GM11168 (cell line): Measurements from ENCODE around the gene SLC9A5.

ENCODE experiments used
- in situ Hi-C: fragments of 300-500 bp; cut with MboI; formaldehyde crosslinking; loops from one replicate; pipeline ENCODE4 v1.12.0; 2022; ENCODE audit warnings: low sequenced_read_pairs; ENCODE audit not compliant: unreplicated experiment

SLC9A5 gene

DNA sequence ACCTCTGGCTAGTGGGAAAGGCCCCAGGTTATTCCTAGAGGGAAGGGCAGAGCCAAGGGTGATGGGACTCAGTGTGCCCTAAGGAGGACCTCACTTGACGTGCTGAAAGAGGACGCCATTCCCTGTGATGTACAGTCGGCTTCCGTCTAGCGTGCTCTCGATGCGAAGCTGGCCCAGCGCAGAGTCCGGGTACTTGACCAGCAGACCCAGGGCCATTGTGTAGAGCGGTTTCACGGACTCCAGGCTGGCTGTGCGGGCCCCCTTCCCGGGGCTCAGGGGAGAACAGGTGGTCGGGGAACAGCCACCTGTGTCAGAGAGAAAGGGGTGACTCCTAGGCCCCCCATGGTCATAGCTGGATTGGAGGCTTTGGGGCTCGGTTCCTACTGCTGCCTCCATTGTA, 50.5 kb downstream of the SLC9A5 start:
- in situ Hi-C loops = no loop called here

DNA sequence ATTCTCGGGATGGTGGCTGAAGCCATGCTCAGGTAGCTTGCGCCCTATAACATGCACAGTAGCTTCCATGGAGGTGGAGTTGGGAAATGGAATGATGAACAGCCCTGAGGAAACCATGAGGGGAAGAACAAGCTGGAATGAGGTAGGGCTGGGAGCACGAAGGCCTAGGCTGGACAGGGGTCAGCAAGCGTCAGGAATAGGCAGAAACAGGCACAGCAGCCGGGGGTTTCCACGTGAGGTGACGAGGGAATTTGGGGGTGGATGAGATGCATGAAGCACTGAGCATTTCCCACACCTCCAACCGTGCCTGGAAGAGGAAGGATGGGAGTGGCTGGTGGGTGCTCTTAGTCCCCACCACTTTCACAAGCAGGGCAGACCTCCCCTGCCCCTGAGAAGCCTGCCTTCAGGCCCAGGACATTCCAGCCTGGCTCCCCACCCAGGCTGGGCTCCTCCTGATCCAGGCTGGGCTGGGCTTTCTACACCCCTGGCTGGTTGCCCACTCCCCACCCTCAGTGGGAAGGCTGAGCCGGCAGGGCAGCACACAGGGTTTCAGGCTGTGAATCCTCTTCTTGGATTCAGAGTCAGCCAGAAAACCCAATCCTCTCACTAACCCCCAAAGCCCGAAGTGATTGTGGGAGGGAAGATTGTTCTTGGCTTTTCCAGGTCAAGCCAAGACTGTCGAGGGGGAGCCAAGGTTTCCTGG, 52.5 kb downstream of the SLC9A5 start:
- in situ Hi-C loops = no loop called here

DNA sequence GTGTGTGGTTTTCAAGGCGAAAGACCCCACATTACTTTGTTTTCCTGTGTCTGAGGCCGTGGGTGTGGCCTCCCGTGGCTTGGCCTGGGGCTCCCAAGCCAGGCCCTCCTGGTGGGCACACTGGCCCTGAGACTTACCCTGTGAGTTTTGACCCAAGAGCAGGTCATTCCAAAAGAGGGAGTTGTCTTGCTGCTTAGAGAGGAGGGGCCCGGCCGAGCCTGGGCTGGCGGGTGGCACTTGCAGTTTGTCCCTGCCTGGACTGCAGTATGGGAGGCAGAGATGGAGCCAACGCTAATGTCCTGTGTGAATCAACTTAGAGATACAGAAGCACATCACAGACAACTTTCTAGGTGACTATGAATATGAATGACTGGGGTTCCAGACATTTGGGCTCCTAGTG, 53.3 kb downstream of the SLC9A5 start:
- in situ Hi-C loops = no loop called here

DNA sequence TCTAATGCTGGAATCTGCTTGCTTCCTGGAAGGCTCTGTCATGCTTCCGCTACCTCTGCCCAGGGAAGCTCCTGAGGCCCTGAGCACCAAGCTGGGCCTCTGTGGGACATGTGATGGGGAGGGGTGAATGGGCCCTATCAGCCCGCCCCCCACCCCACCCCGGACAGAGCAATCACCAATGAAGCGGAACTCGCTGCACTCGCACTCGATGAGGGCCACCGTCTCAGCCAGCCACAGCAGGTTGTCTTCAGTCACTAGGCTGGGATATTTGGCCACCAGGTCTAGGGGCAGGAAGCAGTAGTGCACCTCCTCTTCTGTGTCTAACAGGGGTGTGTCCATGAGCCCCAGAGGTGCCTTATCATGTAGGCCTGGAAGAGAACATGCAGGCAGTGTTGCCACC, 54.2 kb downstream of the SLC9A5 start:
- in situ Hi-C loops = no loop called here

DNA sequence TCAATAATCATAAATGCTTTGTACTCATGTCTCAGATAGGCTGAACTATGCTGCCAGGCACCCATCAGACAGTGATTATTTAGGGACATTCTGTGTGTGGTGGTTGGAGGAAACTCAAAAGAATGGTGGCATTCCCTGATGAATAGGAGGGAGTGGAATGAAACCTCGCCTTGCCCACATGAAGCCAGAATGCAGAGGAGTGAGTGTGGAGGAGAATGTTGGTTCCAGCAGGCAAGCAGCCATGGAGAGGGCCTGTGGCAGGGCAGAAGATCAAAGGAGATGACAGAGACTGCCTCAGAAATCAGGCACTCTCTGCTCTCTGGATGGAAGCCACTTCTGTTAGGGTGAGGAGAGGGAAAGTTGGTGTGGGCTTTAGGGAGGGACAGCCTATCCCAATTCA, 55.2 kb downstream of the SLC9A5 start:
- in situ Hi-C loops = no loop called here

DNA sequence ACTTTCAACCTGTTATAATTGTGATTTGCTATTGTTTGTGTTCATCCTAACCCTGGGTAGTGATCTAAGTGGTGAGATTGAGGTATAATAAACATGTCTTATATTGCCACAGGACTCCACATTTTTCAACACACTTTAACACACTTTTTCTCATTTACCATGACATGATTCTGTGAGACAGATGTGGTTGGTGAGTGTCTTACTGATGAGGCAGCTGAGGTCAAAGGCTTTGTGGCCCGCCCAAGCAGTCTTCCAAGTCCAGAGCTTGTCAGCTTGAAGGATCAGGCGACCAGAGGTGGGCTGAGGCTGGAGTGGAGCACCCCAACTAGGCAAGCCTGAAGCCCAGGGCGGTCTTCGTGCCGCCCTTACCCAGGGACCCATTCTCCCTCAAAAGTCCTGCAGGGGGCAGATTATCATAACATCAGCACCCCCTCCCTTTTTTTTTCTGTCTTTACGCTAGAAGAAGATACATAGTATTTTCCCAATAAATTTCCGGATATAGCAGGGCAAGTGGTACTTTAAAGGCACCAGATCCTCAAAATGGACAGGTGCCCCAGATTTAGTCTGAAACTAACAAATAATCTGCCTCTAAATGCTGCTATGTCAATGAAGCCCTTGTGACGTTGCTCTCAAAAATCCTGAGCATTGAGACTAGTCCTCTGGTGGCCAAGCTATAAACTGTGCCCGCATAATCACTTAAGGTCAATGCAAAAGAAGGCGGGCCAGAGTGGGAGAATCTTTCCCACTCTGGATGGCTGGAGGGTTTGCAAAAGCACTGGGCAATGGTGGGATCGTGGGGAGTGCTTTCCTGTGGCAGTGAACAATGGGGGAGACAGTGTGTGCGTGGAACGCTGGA, 56.7 kb downstream of the SLC9A5 start:
- in situ Hi-C loops = no loop called here

DNA sequence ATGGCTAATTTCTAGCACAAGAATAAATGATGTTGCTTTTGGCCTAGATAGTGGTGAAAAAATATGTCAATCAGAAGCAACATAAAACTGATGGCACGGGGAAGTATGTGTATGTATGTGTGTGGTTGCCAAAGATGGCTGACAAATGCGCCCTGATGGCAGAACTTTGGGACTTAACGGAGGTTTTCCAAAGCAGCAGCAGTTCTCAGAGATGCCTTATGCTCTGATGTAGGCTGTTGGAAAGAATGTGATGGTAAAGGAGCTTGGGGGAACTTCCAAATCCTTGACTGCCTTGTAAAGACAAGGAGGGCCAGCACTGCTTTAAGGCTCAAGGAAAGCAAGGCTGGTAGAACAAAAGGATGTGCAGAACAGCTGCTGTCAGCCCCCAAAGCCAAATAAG, 61.8 kb downstream of the SLC9A5 start:
- in situ Hi-C loops = no loop called here

DNA sequence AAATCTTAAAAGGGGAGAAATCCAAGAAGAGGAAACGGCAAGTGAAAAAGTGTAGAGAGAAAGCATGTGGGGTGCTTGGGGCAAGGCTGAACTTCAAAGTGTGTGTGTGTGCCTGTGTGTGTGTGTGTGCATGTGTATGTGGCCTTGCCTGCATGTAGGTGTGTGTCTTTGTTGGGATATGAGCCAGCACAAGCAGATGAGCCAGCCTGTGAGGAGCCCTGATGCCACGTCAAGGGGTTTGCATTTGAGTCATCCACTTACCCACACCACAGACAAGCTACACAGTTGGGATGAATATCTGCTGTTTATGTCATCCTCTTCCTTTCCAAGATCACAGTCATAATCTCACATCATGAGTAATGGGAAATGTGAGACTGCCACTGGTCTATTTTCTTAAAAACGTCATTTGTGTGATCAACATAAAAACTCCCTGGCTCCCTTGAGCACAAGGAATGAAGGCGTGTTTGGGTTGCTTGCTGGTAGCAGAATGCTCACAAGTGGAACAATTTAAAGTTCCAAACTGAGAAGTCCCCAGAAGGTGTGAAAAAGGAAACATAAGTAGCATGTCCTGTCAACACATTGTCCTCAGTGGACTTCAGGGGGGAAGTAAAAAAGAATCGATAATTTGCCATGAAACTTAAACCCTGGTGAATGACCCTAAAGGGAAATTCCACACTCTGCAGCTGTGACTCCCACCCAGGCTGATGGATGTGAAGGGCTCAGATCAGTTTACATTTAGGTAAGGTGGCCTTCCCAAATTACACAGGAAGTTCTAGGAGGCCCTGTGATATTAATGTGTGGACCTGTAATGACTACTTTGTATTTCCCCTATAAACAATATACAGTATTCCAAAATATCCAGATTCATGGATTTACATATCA, 63.1 kb downstream of the SLC9A5 start:
- in situ Hi-C loops = no loop called here

DNA sequence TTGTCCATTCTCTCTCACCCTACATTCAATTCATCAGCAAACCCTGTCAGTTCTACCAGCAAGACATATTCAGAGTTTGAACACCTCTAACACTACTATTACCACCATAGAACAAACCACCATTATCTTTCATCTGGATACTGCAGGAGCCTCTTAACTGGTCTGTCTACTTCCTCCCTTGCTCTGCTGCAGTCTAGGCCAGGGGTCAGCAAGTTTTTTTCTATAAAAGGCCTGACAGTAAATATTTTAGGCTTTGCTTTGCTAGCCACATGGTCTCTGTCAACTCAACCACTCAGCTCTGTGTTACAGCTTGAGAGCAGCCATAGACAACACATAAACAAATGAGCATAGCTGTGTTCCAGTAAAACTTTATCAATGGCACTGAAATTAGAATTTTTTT, 63.9 kb downstream of the SLC9A5 start:
- in situ Hi-C loops = no loop called here

DNA sequence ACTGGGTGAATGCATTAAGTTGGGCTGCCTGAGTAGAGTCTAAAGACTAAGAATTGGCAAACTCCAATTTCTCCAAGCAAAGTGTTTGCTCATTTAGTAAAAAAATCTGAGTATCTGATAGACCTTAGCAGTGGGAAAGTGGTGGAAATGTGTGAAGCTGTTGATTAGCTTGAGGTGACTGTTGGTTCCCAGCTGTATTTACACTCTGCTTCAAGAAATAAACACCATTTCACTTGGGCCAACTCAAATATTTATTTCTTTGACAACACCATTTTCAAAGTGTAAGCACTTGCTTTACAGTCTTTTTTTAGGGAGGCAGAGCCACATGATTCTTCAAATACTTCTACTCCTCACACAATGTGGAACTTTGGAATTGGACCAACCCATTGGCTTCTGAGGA, 69.1 kb downstream of the SLC9A5 start:
- in situ Hi-C loops = no loop called here
